DLD1 (cell line): Measurements from ENCODE around the gene ANO9.
"Not testable (repeated sequence)": the region's sequence is repeated elsewhere in the genome, so short reads cannot be mapped to it uniquely, and the experiment has no call there.

ENCODE experiments used
- in situ Hi-C: cut with HindIII; loops from 2 replicates; pipeline ENCODE4 v1.10.0; 2017; ENCODE audit warnings: low sequenced_read_pairs

ANO9 gene

DNA sequence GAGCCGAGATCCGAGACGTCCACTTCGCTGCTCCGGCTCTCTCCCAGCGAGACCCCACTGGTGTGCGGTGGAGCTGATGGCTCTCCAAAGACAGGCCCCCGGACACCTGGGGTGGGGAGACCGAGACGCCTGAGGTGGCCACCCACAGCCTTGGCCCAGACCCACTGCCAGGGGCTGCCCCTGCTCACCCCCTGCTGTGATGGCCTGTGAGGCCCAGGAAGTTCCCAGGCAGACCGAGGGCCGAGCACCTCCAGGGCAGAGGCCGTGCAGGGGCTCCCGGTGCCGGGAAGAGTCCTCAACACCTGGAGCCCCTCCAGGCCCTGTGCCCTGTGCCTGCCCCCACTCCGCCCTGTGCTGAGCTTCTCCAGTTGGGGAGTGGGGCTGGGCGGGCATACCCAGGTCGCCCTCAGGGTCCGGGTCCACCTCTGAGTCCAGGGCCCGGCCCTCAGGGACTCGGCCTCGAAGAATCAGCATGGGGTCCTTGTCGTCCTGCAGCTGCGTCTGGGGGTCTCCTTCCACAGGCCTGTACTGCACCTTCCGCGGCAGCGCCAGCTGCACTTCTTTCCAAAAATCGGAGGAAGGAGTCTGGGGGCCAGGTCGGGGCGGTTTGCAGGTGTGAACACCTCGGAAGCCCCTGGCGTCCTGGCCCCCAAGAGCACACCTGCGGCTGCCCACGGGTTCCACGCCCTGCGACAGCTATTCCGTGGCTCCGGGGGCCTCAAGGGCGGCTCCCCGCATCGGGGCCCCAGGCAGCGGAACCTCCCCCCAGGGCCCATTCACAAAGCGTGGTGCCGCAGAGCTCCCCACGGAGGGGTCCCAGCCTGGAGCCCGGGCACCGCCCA is 35.6 kb downstream of the ANO9 start:
- in situ Hi-C loops: no loop called here

DNA sequence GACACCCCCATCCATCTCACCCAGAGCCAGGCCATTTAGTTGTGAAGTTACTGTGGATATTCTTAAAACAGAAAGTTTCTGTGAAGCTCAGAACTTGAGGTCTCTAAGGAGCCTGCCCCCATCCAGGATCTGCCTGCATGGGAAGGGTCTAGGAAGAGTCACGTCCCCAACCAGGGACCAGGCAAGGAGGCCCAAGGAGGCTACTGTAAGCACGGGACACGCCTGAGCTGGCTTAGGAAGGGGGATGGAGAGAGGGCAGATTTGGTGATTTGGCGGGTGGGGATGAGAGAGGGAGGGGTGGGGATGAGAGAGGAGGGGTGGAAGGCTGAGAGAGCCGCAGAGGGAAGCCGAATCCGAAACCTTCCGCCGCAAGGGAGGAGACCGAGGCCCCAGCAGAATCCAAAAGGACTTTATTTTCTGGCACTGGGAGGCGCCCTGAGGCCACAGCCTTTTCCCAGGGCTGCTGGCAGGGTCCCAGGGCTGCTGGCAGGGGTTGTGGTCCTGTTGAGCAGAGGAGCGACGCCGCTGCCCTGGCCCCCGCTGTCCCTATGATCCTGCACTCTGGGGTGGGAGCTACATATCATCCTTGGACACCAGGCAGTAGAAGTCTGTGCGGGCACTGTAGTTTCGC is 36.4 kb downstream of the ANO9 start:
- in situ Hi-C loops: no loop called here

DNA sequence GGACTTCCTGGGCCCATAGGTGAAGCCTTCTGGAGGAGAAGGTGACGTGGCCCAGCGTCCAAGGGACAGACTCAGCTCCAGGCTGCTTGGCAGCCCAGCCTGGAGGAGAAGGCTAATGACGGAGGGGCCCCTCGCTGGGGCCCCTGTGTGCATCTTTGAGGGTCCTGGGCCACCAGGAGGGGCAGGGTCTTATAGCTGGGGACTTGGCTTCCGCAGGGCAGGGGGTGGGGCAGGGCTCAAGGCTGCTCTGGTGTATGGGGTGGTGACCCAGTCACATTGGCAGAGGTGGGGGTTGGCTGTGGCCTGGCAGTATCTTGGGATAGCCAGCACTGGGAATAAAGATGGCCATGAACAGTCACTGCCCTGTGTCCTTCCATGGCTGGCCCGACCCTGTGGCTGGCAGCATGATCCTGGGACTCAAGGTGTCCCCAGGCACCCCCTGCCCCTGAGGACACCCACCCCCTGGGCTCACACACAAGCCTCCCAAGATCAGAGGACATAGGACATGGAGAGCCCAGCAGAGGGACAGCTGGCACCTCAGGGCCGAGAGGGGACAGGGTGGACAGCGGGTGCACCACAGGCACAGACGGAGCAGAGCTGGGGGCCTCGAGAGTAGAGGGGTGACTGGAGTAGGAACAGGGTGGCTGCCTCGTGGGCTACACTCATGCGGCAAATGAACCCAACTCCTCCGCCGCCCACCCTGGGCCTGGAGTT is 37.1 kb downstream of the ANO9 start:
- in situ Hi-C loops: no loop called here

DNA sequence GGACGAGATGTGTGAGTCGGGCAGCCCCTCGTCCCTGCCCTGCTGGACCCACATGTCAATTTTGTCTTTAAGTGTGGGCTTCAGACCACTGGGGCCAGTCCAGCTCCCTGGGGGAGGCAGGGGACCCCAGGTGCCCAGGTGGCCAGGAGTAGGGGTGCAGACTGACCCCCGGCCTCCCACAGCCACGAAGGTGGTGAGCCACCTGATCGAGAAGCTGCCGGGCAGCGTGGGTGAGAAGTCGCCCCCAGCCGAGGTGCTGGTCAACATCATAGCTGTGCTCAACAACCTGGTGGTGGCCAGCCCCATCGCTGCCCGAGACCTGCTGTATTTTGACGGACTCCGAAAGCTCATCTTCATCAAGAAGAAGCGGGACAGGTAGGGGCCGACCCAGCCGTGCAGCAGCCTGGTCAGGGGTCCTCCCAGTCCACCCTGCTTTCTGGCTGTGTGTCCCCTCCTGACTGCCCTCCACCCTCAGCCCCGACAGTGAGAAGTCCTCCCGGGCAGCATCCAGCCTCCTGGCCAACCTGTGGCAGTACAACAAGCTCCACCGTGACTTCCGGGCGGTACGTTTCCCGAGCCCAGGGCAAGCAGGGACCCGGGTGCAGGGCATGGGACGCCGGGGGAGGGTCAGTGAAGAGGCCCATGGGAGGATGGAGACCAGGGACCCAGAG is 37.9 kb downstream of the ANO9 start:
- in situ Hi-C loops: no loop called here

DNA sequence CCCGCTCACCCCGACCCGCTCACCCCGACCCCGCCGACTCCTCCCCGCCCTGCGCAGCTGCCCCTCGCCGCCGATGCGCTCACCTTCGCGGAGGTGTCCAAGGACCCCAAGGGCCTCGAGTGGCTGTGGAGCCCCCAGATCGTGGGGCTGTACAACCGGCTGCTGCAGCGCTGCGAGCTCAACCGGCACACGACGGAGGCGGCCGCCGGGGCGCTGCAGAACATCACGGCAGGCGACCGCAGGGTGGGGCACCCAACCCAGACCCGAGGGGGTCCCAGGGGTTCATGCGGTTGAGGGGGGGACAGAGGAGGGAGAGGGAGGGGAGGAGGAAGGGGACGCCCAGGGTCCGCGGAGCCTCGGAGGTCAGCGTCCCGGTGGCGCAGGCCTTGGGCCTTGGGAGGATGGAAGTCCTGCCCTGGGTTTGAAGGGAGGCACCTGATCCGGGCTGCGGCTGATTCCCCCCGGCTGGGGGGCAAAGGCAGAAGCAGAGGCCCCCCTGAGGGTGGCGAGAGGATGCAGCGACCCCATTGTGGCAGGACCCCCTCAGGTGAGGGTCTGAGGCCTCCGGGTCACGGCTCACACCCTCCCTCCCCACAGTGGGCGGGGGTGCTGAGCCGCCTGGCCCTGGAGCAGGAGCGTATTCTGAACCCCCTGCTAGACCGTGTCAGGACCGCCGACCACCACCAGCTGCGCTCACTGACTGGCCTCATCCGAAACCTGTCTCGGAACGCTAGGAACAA is 38.6 kb downstream of the ANO9 start:
- in situ Hi-C loops: no loop called here

DNA sequence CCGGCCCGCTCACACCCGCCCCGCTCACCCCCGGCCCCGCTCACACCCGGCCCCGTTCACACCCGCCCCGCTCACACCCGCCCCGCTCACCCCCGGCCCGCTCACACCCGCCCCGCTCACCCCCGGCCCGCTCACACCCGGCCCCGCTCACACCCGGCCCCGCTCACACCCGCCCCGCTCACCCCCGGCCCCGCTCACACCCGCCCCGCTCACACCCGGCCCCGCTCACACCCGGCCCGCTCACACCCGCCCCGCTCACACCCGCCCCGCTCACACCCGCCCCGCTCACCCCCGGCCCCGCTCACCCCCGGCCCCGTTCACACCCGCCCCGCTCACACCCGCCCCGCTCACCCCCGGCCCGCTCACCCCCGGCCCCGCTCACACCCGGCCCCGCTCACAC is 40.6 kb downstream of the ANO9 start:
- in situ Hi-C loops: not testable (repeated sequence)

DNA sequence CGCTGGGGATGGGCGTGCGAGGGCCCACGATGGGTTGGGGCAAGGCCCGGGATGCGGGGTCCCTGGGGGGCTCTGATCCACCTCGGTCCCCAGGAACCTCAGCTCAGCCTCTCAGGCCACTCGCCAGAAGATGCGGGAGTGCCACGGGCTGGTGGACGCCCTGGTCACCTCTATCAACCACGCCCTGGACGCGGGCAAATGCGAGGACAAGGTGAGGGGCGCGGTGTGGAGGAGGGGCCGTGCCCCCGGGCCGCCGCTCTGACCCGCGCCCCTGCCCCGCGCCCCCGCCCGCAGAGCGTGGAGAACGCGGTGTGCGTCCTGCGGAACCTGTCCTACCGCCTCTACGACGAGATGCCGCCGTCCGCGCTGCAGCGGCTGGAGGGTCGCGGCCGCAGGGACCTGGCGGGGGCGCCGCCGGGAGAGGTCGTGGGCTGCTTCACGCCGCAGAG is 41.5 kb downstream of the ANO9 start:
- in situ Hi-C loops: no loop called here

DNA sequence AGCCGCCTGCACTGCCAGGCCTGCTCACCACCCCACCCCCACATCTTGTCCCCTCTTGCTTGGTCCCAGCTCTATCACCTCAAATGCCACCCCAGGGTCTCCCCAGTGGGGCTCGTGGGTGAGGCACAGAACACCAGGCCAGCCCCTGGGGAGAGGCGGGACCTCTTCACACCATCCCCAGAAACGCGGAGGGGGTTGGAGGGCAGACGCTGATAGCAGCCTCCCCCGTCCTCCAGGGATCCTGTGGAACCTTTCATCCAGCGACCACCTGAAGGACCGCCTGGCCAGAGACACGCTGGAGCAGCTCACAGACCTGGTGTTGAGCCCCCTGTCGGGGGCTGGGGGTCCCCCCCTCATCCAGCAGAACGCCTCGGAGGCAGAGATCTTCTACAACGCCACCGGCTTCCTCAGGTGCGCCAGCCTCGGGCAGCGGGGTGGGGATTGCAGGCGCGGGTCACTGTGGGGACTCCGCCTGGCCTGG is 42.0 kb downstream of the ANO9 start:
- in situ Hi-C loops: no loop called here

DNA sequence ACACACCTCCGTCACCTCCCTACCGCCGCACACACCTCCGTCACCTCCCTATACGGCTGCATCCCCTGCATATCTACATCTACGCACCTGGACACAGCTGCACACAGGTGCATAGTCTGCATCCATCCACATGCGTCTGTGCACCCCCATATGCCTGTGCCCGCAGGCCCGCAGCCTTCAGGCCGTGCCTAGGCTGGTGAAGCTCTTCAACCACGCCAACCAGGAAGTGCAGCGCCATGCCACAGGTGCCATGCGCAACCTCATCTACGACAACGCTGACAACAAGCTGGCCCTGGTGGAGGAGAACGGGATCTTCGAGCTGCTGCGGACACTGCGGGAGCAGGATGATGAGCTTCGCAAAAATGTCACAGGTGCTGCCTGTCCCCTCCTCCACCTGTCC is 43.0 kb downstream of the ANO9 start:
- in situ Hi-C loops: no loop called here

DNA sequence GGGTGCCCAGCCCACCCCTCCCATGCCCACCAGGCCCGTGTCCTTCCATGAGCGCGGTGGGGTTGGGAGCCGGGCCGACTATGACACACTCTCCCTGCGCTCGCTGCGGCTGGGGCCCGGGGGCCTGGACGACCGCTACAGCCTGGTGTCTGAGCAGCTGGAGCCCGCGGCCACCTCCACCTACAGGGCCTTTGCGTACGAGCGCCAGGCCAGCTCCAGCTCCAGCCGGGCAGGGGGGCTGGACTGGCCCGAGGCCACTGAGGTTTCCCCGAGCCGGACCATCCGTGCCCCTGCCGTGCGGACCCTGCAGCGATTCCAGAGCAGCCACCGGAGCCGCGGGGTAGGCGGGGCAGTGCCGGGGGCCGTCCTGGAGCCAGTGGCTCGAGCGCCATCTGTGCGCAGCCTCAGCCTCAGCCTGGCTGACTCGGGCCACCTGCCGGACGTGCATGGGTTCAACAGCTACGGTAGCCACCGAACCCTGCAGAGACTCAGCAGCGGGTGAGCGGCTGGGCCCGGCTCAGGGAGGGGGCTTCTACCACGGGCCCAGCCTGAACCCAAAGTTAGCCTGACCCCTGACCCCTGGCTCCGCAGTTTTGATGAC is 44.8 kb downstream of the ANO9 start:
- in situ Hi-C loops: no loop called here

DNA sequence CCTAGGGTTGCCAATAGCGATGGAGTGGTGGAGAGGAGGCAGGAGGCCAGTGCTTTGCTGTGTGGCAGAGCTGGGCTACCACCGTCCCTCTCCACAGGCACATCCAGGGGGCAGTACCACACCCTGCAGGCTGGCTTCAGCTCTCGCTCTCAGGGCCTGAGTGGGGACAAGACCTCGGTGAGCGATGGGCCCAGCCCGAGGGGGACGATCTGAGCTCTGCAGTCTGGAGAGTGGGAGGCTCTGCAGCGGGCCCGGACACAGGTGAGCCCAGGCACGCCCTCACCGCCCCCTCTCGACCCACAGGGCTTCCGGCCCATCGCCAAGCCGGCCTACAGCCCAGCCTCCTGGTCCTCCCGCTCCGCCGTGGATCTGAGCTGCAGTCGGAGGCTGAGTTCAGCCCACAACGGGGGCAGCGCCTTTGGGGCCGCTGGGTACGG is 45.3 kb downstream of the ANO9 start:
- in situ Hi-C loops: no loop called here

DNA sequence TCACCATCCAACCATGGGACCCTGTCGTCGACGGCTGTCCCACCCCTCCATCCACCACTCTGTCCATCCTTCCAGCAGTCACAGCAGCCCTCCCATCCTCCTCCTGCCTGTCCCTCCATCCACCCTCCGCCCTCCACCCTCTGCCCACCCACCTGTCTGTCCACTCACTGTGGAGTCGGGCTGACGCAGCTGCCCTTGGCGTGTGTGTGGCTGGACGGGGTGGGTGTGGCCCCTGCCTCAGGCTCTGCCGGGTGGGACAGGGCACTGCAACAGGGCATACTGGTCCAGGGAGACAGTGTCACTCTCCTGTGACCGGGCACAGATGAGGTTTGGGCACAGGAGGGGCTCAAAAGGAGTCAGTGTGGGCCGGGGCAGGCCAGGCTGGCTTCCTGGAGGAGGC is 45.9 kb downstream of the ANO9 start:
- in situ Hi-C loops: no loop called here

DNA sequence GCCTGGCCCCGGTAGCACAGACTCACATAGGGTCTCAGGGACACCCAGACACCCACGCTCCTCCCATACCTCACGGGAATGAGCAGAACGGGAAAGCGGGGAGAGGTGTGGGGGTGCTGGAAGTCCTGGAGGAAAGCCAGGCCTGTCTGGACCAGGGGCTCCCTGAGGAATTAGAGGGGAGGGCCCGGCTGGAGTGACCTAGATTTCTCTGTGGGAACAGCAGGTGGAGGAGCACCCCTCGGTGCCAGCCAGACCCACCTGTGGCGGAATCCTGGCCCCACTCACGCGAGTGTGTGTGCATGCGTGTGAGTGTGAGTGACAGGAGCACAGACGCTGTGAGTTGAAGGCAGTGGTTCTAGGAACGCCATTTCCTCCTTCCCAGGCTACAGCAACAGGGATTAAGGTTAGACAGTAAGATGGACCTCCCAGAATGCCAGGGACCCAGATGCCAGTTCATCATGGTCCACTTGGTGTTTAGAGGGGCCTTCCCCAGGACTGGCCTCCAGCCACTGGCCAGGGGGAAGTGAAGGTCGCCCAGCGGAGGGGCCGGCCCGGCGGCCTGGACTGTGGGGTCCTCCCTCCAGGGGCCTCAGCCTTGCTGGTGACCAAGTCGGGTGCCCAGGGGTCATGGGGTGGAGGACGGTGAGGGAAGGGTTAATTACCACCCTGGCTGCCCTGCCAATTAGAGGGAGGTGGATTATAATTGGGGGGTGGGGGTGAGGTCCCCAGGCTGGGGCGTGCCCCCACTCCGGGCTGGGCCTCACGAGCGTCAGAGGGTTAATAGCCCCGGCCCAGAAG is 46.8 kb downstream of the ANO9 start:
- in situ Hi-C loops: no loop called here

DNA sequence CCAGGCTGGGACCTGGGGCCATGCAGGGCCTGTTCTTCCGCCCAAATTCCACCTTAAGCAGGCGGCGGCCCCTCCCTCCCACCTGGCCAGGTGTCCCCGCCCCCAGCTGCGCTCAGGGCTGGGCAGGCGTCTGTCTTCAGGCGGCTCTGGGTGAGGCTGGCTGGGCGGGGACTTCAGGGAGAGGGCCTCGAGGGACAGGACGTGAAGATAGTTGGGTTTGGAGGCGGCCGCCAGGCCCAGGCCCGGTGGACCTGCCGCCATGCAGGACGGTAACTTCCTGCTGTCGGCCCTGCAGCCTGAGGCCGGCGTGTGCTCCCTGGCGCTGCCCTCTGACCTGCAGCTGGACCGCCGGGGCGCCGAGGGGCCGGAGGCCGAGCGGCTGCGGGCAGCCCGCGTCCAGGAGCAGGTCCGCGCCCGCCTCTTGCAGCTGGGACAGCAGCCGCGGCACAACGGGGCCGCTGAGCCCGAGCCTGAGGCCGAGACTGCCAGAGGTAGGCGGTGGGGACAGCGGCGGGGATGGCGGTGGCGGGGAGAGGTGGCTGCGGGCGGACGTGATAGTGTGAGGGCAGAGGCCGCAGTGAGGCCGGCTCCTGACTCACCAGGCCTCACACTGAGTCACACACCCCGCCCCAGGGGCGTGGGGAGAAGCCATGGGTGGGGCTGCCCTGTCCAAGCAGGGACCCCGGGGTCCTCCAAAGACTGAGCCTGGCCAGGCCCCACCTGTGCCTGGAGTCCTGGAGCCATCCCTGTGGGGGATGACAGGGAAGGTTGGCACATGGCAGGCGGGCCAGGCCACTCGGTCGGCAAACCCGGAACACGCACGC is 47.6 kb downstream of the ANO9 start, which contains the start of gene PKP3:
Gene PKP3 (plus strand): TSS at position 176 of the 824 bp plus-strand sequence. CDS start 84 bp downstream, at position 260.
- in situ Hi-C loops: no loop called here

DNA sequence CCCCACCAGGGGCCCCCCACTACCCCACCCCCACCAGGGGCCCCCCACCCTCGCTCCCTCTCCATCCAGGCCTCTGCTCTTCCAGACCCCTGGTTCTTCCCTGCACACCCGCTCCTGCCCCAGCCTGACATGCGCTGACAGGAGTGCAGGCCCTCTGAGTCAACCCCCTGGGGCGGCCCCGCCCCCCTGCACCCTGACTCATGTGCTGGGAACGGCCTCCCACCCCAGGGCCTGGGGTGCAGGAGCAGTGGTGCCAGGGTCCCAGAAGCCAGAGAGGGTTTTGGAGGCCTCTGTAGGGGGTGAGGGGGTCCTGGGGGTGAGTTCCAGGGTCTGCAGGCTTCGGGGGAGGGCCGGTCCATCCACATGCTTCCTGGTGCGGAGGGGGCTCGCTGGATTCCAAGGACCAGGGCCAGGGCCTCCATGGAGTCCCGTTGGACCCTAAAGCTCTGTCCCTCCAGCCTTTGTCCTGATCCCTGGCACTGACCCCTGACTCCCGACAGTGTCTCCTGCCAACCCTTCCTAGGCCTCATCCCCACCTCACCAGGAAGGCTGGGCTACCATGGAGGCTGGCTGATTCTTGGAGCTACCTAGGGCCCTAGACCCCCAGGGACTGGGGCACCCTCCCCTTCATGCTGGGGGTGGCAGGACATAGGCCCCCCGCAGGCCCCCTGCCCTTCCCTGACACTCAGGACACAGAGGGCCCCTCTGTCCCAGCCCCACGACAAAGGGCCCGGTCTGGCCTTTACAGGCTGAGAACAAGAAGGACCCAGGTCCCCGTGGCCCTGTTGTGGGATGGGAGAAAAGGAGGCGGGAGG is 48.4 kb downstream of the ANO9 start:
- in situ Hi-C loops: no loop called here

DNA sequence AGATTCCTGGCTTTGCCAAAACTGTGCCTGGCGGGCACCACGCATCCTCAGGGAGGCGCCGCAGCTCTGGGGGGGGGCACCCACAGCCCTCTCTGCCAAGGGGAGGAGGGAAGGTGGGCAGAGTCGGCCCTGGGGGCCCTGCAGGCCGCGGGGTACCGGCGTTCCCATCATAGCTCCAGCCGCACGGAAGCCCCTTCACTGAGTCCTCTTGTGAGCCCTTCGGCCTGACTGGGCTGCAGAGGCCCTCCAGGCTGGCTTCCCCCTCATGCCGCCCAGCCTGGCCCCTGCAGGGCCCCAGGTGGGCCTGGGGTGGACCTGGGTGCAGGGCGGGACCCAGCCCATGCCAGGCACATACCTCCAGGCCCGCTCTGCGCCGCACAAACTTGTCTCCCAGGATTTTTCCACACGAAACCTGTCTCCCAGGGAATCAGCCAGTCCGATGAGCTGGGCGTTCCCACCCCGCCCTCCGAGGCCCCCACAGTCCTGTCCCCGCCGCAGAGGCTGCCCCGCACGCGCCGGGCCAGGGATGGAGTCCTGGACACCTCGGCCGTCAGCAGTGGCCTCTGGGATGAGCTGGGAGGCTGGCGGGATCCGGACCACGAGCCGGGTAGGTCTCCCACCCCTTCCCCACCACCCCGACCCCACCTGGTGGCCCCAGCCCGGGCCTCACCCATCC is 49.6 kb downstream of the ANO9 start:
- in situ Hi-C loops: no loop called here
